ENCODE results near the gene KCNE4. TPM values are rescaled to one million over a fixed set of nuclear protein-coding genes. Genes with fewer than 3 reads are reported as not detected.

Gene KCNE4
- total and polyA plus RNA-seq, 12 donors, result 0.97 to 5.7 (median 2.6) TPM

DNA sequence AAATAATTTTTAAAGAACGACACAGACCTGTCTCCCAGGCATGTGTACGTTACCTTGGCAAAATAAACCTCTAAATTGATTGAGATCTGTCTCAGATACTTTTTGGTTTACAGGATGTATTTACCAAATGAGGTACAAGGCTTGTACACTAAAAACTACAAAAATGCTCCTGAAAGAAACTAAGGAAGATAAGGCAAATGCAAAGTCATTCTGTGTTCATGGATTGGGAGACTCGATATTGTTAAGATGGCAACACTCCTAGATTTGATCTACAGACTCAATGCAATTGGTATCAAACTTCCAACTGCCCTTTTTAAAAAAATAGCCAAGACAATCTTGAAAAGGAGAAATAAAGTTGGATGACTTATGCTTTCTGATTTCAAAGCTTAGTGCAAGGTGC lies 11.5 kb upstream of the KCNE4 start:
- no peak for TF ChIP-seq CTCF (IDR thresholded peaks at IDR 0.05)
- H3K9me3 ChIP-seq (replicated peaks in 1 of 3), result no peaks in the 10 kb centered on the region
- peaks cover 0 to 6% of the 10 kb centered on the region in 2 donors for H3K4me1 ChIP-seq (replicated peaks in 1 of 2)
- no peak for DNase-seq
- H3K27me3 ChIP-seq, result no peaks in the 10 kb centered on the region
- 91 to 99% (median 96%) methylated on average over 3 of the region's 3 CpGs for WGBS, 4 donors
- no peaks in the 10 kb centered on the region for H3K36me3 ChIP-seq (replicated peaks in 1 of 2)
- H3K27ac ChIP-seq, result no peak overlapping the region
- intact Hi-C loops (cut with DNase I), result no loop called here
- H3K4me3 ChIP-seq, result no peak overlapping the region

DNA sequence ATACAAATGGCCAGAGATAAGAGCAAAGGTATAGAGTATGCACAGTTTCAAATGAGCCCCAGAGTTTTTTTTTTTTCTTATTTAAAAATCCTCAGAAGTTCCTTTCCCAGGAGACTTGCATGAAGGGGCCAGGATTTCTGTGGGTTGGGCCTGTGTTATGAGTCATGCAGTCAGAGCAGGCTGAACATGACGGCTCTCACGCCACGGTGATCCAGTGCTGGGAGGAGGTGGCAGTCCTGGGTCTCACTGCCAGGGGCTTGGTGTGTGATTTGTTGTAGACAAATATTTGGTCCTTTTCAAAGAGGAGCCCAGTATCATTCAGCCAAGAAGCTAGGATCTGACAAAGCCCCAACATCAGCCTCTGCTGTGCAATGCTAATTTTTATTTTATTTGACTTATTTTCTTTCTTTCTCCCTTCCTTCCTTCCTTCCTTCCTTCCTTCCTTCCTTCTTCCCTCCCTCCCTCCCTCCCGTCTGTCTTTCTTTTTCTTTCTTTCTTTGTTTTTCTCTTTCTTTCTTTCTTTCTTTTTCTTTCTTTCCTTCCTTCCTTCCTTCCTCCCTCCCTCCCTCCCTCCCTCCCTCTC lies 10.4 kb upstream of the KCNE4 start:
- peak; percentile 55 to 83 (median 70) for DNase-seq
- peak overlapping the region in 1 of 5 donors; percentile 1 for H3K27ac ChIP-seq
- H3K4me1 ChIP-seq (replicated peaks in 1 of 2), result peaks cover 0 to 6% of the 10 kb centered on the region in 2 donors
- no peak overlapping the region for H3K4me3 ChIP-seq
- WGBS, 4 donors, result 13 to 20% (median 16%) methylated on average over 4 of the region's 4 CpGs
- intact Hi-C loops (cut with DNase I), result no loop called here
- H3K36me3 ChIP-seq (replicated peaks in 1 of 2), result no peaks in the 10 kb centered on the region
- no peak for TF ChIP-seq CTCF (IDR thresholded peaks at IDR 0.05)
- no peak for TF ChIP-seq POLR2A (IDR thresholded peaks at IDR 0.05)
- no peaks in the 10 kb centered on the region for H3K9me3 ChIP-seq (replicated peaks in 1 of 3)
- H3K27me3 ChIP-seq, result no peaks in the 10 kb centered on the region

GRCh38 chr2:223042284-223042683 lies 9.7 kb upstream of the KCNE4 start:
- no peak for DNase-seq
- 90 to 96% (median 93%) methylated on average over 2 of the region's 2 CpGs for WGBS, 4 donors
- TF ChIP-seq POLR2A (IDR thresholded peaks at IDR 0.05), result no peak
- TF ChIP-seq CTCF (IDR thresholded peaks at IDR 0.05), result no peak
- Histone ChIP-seq H3K27me3 (no peaks in the 10 kb centered on the region), H3K4me3 (no peak overlapping the region), H3K36me3 (replicated peaks in 1 of 2) (no peaks in the 10 kb centered on the region), H3K9me3 (replicated peaks in 1 of 3) (no peaks in the 10 kb centered on the region), H3K27ac (no peak overlapping the region), H3K4me1 (replicated peaks in 1 of 2) (peaks cover 0 to 6% of the 10 kb centered on the region in 2 donors)
- intact Hi-C loops (cut with DNase I), result no loop called here

GRCh38 chr2:223042704-223043118 lies 9.3 kb upstream of the KCNE4 start:
- no peaks in the 10 kb centered on the region for H3K27me3 ChIP-seq
- WGBS, 4 donors, result 63 to 72% (median 69%) methylated on average over 1 of the region's 1 CpG
- H3K4me3 ChIP-seq, result no peak overlapping the region
- intact Hi-C loops (cut with DNase I), result no loop called here
- H3K27ac ChIP-seq, result no peak overlapping the region
- DNase-seq, result no peak
- no peaks in the 10 kb centered on the region for H3K36me3 ChIP-seq (replicated peaks in 1 of 2)
- no peaks in the 10 kb centered on the region for H3K9me3 ChIP-seq (replicated peaks in 1 of 3)
- no peak for TF ChIP-seq POLR2A (IDR thresholded peaks at IDR 0.05)
- TF ChIP-seq CTCF (IDR thresholded peaks at IDR 0.05), result no peak
- peaks cover 0 to 8% of the 10 kb centered on the region in 2 donors for H3K4me1 ChIP-seq (replicated peaks in 1 of 2)
